Activated gamma-delta T cell treated with anti-CD3 and anti-CD28 coated beads, Interleukin-2, amount 50 U/mL, for 16 hours (primary cell): ENCODE results near the gene TCN2.
"Not testable (repeated sequence)": the region's sequence is repeated elsewhere in the genome, so short reads cannot be mapped to it uniquely, and the experiment has no call there.

ENCODE experiments used
- DNase-seq: peaks from one replicate; pipeline ENCODE4 v3.0.0-alpha.2; 2020; ENCODE audit warnings: low read depth

The TCN2 gene

GRCh38 chr22:30578481-30578880, 28.5 kb upstream of the TCN2 start:
- DNase-seq: no peak

- no peak for DNase-seq
These were observed 26.1 kb upstream of the TCN2 start for GRCh38 chr22:30580896-30581295.

- no peak for DNase-seq
These were observed 24.9 kb upstream of the TCN2 start for GRCh38 chr22:30582051-30582450.

GRCh38 chr22:30582788-30583545, 24.0 kb upstream of the TCN2 start:
- no peak for DNase-seq

- no peak for DNase-seq
These were observed 22.5 kb upstream of the TCN2 start for GRCh38 chr22:30584441-30584840.

- no peak for DNase-seq
These were observed 20.6 kb upstream of the TCN2 start for GRCh38 chr22:30586414-30586813.

GRCh38 chr22:30591191-30591587, 15.8 kb upstream of the TCN2 start:
- no peak for DNase-seq

GRCh38 chr22:30591588-30592359, 15.2 kb upstream of the TCN2 start, which contains the start of gene PES1:
Gene PES1, minus strand, starts transcription at chr22:30591910. Its CDS starts 77 bp downstream, at chr22:30591833.
- peak; percentile 92 for DNase-seq

GRCh38 chr22:30592360-30592713, 14.6 kb upstream of the TCN2 start:
- DNase-seq: not testable (repeated sequence)

- no peak for DNase-seq
These were observed 10.8 kb upstream of the TCN2 start for GRCh38 chr22:30596199-30596598.

- DNase-seq: no peak
These were observed 10.1 kb upstream of the TCN2 start for GRCh38 chr22:30596886-30597285.

- DNase-seq: no peak
These were observed 8.0 kb upstream of the TCN2 start for GRCh38 chr22:30598986-30599385.

- DNase-seq: no peak
These were observed 6.1 kb upstream of the TCN2 start for GRCh38 chr22:30600921-30601320.

- DNase-seq: no peak
These were observed 5.5 kb upstream of the TCN2 start for GRCh38 chr22:30601464-30601863.

- no peak for DNase-seq
These were observed 4.9 kb upstream of the TCN2 start for GRCh38 chr22:30602049-30602448.

GRCh38 chr22:30603801-30604200, 3.2 kb upstream of the TCN2 start:
- no peak for DNase-seq

- DNase-seq: no peak
These were observed 2.3 kb upstream of the TCN2 start for GRCh38 chr22:30604723-30605122.

- peak; percentile 14 for DNase-seq
These were observed 1.4 kb upstream of the TCN2 start for GRCh38 chr22:30605449-30606110.

GRCh38 chr22:30607300-30607930, 441 bp downstream of the TCN2 start:
- DNase-seq: no peak

GRCh38 chr22:30607939-30608338, 965 bp downstream of the TCN2 start:
- no peak for DNase-seq

GRCh38 chr22:30609260-30610185, 2.5 kb downstream of the TCN2 start:
- no peak for DNase-seq
